GM12875 (cell line): ENCODE results near the gene PAN2.

Experiments
- H3K4me3 ChIP-seq: one replicate; pipeline ENCODE4 v1.5.1; 2011; ENCODE audit warnings: low read depth, low read length, control low read depth
- CTCF ChIP-seq: IDR thresholded peaks from 2 replicates; pipeline ENCODE4 v1.5.1; 2011; ENCODE audit warnings: low read depth, mild to moderate bottlenecking, control low read depth, inconsistent platforms, low read length, moderate library complexity, borderline replicate concordance; ENCODE audit not compliant: insufficient read depth

Gene PAN2

GRCh38 chr12:56333679-56334489 is at the start of gene PAN2:
Gene PAN2, minus strand, starts transcription at chr12:56334000. Its CDS starts 906 bp downstream, at chr12:56333094.
- H3K4me3 ChIP-seq, result peak within 1 kb of the TSS; percentile 69
- peak; percentile 50 for TF ChIP-seq CTCF

- no peak overlapping the region for H3K4me3 ChIP-seq
- TF ChIP-seq CTCF, result no peak
Measured at GRCh38 chr12:56382611-56383010, 48.8 kb upstream of the PAN2 start.

- TF ChIP-seq CTCF, result no peak
- H3K4me3 ChIP-seq, result no peak overlapping the region
Measured at GRCh38 chr12:56377989-56378316, 44.2 kb upstream of the PAN2 start.

GRCh38 chr12:56377310-56377988 is 43.6 kb upstream of the PAN2 start:
- no peak overlapping the region for H3K4me3 ChIP-seq
- peak; percentile 12; the same call in 1 of the 2 replicates for TF ChIP-seq CTCF

GRCh38 chr12:56375598-56376434 is 42.0 kb upstream of the PAN2 start:
- no peak for TF ChIP-seq CTCF
- no peak overlapping the region for H3K4me3 ChIP-seq

- H3K4me3 ChIP-seq, result no peak overlapping the region
- TF ChIP-seq CTCF, result no peak
Measured at GRCh38 chr12:56374726-56375597, 41.2 kb upstream of the PAN2 start.
